HG02885 (cell line): ENCODE results near the gene NXPH4.

Source experiments
- ATAC-seq: cut with Tn5 transposase; IDR thresholded peaks from one replicate; pipeline ENCODE4 v1.9.1; 2021; ENCODE audit warnings: mild to moderate bottlenecking; ENCODE audit not compliant: unreplicated experiment, poor library complexity

The NXPH4 gene

DNA sequence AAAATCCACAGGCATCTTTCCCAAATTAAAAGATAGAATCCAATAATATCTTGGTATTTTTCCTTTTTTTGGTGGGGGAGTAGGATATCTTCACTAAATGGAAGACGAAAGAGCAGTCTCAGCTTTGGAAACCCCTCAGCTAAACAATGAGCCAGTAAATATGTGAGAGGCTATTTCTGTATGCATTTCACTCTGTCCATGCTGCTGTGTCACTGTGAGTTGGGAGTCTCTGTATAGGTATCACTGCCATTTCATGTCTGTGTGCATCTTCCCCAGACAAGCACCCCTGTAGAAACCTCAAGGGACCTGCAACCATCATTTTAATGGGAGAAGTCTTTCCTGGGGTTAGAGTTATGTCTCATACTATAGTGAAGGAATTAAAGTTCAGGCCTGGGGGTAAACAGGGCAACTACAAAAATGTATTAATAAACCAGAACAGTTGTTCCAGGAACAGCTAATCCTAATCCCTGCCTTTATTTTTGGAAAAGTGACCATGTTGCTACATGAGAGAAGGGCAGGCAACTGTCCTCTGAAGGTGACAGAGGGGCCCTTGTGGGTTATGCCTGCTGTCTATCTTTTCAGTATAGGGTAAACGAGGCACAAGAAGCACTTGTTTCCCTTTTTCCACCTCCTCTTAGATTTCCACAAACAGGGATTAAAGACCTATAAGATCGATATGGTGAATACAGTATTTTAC, 45.7 kb downstream of the NXPH4 start:
- ATAC-seq: no peak

DNA sequence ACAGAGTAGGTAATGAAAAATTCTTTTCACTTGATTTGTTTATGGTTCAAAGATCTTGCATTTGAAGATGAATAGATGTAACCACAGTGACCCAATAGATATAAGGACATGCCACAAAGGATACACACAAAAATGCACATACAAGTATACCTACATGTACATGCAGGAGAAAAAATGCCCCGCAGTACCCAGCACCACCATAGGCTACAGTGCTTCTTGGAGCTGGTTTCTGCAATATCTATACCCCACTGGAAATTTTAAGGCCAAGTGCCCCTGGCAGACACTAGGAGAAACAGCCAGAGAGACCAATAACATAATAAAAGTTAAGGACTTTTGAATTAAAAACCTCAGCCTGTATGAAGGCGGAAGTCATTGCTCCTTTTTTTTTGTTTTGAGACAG, 46.5 kb downstream of the NXPH4 start:
- no peak for ATAC-seq

DNA sequence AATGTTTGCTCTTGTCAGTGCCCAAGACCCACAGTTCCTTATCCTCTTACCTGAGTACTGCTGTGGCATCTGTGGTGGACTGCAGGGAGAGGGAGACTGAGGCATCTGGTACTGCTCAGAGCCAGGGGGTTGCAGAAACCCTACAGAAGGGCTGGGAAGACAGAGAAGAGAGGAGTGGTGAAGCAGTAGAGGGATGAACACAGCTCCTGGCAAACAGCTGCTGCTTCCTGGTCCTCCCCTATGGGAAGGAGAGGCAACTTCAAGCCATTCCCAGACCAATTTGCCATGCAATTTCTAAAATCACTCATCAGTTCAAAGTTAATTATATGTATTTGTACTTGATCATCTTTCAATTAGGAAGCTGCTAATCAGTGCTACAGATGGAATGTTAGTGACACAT, 50.1 kb downstream of the NXPH4 start:
- no peak for ATAC-seq

DNA sequence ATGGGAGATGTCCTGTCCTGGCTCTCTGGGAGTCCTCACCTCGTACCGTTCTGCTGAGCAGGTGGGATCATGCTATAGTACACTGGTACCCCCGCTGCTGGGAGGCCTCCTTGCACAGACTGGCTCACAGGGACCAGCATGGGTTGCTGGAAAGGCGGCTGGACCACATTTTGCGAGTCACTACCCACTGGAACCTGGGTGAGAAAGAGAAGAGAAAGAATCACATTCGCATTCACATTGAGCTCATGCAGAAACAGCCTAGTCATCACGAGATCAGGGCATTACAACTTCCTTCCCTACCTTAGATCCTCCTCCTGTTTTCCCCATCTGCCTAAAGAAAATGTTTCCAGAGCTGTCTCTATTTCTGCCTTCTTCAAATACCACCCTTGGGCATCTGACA, 51.7 kb downstream of the NXPH4 start:
- no peak for ATAC-seq

DNA sequence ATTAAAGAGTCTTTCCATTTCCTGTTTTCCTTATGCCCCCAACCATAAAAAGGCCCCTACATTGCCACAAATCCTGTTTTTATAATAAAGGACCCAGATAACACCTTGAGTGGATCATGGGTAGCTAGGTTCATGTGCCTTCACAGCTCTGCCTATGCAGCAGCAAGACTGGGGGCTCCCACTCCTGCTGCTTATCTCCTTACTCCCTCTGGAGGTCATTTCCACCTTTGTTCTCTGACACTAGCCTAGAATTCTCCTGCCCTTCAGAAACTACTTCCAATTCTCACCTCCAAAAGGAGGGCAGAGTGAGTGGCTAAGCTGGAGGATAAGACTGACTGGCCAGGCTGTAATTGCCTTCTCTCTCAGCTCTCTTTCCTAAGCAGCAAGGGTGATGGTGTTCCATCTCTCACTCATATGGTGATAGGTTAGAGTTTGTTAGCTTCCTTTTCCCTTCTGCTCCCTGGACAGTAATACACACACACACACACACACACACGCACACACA, 54.4 kb downstream of the NXPH4 start:
- ATAC-seq: no peak

DNA sequence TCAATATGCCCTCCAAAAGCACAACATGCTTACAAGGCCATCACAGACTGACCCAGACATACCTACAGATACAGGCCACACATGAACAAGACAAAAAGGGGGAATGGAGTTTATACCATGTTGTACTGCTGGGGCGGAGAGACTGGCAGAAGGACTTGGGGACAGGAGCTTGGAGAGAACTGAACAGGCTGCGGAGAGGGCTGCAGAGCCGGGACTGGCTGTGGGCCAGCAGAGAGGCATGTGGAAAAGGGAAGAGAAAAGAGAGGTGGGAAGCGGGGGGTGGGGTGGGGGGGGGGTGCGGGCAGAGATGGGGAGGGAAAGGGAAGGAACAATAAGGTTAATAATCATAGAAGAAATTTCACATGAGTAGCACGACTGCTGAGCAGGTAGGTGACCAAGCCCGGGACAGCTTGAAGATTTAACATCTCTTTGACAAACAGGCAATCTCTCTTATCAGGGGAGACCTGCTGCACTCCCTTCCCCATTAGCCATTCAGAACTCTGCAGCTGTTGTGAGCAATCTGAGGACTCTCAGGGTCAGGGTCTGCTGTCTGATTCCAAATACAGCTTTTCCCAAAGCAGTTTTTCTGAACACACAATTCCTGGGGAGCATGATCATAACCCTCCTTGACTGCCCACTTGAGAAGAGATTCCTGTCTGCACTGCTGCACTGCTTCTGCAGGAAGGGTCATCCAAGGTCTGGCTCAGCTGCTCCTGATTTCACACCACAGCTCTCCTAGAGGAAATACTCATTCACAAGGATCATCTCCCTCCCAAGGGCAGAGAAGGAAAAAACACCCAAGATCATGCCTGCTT, 56.0 kb downstream of the NXPH4 start:
- no peak for ATAC-seq

DNA sequence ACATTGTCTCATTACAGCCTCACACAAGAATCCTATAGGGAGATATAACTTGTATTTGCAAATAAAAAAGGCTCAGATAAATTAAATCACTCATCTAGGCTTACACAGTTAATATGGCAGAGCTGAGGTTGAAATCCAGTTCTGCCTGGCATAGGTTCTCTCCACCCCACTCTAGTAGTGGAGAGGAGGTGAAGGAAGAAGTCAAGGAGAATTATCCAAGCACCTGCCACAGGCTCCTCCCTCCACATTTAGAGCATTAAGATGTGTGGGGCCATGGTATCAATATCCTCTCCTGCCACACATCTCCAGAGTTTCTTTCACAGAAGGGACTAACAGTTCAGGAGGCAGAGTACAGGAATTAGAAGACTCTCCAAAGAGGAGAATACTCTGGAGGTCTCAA, 56.9 kb downstream of the NXPH4 start:
- no peak for ATAC-seq
